SJSA1 (cell line): ENCODE measurements around the gene FGF14. TPM values are rescaled to one million over a fixed set of nuclear protein-coding genes. Genes with fewer than 3 reads are reported as not detected.
"Not testable (repeated sequence)": the region's sequence is repeated elsewhere in the genome, so short reads cannot be mapped to it uniquely, and the experiment has no call there.

ENCODE experiments used
- DNase-seq, 2 experiments: peaks; one replicate each; pipeline ENCODE4 v3.0.0-alpha.2; 2015 to 2020; ENCODE audit warnings: low spot score in 2 of 2, low read depth in 1 of 2
- H3K27ac ChIP-seq: fragments of 250-450 bp; sonication (Bioruptor Pico); 2 replicates; pipeline ENCODE4 v1.5.1; 2020; ENCODE audit warnings: mild to moderate bottlenecking, moderate library complexity
- H3K27me3 ChIP-seq: fragments of 250-450 bp; sonication (Bioruptor Pico); replicated peaks from 2 replicates; pipeline ENCODE4 v1.5.1; 2020; ENCODE audit warnings: mild to moderate bottlenecking, moderate library complexity
- H3K36me3 ChIP-seq: fragments of 250-450 bp; sonication (Bioruptor Pico); 2 replicates; pipeline ENCODE4 v1.5.1; 2020; ENCODE audit warnings: mild to moderate bottlenecking
- H3K4me1 ChIP-seq: fragments of 250-450 bp; sonication (Bioruptor Pico); replicated peaks from 2 replicates; pipeline ENCODE4 v1.6.1; 2021; ENCODE audit warnings: mild to moderate bottlenecking
- H3K4me3 ChIP-seq: fragments of 250-450 bp; sonication (Bioruptor Pico); 2 replicates; pipeline ENCODE4 v1.5.1; 2020; ENCODE audit warnings: mild to moderate bottlenecking
- H3K9me3 ChIP-seq: fragments of 250-450 bp; sonication (Bioruptor Pico); replicated peaks from 2 replicates; pipeline ENCODE4 v1.5.1; 2020; ENCODE audit warnings: mild to moderate bottlenecking
- total RNA-seq: library from RNA; depleted of rRNA; stranded (reverse); fragments of >200 nt; shearing (Covaris generic); gene quantifications from 2 replicates; pipeline ENCODE4 v1.2.3, GENCODE V29; 2014

The FGF14 gene
- total RNA-seq, 1 experiment from 2014 or later: not detected

DNA sequence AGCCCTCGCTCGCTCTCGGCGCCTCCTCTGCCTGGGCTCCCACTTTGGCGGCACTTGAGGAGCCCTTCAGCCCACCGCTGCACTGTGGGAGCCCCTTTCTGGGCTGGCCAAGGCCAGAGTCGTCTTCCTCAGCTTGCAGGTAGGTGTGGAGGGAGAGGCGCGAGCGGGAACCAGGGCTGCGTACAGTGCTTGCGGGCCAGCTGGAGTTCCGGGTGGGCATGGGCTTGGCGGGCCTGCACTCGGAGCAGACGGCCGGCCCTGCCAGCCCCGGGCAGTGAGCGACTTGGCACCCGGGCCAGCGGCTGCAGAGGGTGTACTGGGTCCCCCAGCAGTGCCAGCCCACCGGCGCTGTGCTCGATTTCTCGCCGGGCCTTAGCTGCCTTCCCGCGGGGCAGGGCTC lies 333.5 kb downstream of the FGF14 start:
- not testable (repeated sequence) for DNase-seq, H3K4me1 ChIP-seq, H3K4me3 ChIP-seq, H3K9me3 ChIP-seq, H3K27me3 ChIP-seq, H3K27ac ChIP-seq, H3K36me3 ChIP-seq

DNA sequence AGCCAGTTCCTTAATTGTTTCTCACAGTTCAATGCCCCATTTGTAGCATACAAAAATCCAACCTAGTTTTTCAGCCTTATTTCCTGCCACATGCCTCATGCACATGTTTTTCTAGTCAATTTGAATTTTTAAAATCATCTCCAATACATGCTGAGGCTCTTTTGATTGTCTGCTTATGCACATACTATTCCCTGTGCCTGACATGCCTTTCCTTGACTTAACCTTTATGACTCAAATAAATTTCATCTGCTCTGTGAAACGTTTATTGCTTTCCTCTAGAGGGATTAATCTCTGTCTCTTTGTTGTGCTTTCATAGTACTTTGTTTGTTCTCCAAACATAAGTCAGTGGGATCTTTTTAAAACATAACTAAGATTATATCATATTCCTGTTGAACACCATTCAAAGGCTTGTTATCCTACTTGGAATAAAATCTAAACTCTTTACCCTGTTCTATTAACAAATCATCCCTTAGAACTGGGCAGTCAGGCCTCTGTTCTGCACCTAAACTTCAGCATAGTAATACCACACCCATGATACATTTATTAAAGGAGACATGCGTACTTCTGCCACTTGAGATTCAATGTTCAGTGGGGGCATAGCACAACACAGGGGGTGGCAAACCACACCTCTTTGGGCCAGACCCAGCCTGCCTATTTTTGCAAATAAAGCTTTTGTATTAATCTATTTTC lies 346.6 kb downstream of the FGF14 start:
- Histone ChIP-seq H3K36me3 (no peaks in the 10 kb centered on the region), H3K4me1 (no peaks in the 10 kb centered on the region), H3K27me3 (no peaks in the 10 kb centered on the region), H3K27ac (no peak overlapping the region), H3K9me3 (no peaks in the 10 kb centered on the region), H3K4me3 (no peak overlapping the region)
- no peak for DNase-seq

DNA sequence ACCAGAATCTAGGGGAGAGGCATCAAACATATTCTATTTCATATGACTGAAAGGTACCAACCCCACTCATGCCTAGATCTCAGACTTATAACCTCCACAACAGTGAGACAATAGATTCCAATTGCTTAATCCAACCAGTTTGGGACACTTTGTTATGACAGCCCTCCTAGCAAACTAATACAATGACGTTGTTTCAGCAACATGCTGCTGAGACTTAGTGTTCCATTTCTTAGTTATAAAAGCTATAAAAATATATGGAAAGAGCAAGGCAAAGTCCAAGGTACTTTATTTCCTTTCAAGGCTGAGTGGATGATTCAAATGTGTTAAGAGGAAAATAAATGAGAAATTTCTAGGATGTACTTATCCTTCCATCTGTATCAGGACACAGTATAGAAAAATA lies 352.0 kb downstream of the FGF14 start:
- H3K9me3 ChIP-seq: no peaks in the 10 kb centered on the region
- no peak overlapping the region for H3K27ac ChIP-seq
- H3K27me3 ChIP-seq: no peaks in the 10 kb centered on the region
- DNase-seq: no peak
- H3K4me3 ChIP-seq: no peak overlapping the region
- H3K36me3 ChIP-seq: no peaks in the 10 kb centered on the region
- H3K4me1 ChIP-seq: no peaks in the 10 kb centered on the region

DNA sequence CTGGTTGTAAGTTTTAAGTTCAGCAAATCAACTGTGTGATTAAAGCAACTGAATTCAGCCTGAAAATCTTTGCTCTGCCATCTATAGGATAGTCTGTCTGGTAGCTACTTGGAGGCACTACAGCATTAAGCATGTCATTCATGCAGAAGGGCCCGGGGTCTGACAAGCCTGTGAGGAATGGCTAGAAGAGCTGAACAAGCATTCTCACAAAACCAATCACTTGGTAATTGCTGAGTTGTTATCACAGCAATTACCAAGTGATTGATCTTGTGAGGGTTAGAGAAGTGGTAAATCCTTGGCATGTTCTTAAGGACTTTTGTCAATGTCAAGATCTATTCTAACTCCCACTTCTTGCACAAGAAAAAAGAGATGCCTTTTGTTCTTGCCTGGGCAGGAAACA lies 356.1 kb downstream of the FGF14 start:
- DNase-seq: no peak
- Histone ChIP-seq H3K9me3 (no peaks in the 10 kb centered on the region), H3K27me3 (no peaks in the 10 kb centered on the region), H3K27ac (no peak overlapping the region), H3K4me1 (no peaks in the 10 kb centered on the region), H3K36me3 (no peaks in the 10 kb centered on the region), H3K4me3 (no peak overlapping the region)

DNA sequence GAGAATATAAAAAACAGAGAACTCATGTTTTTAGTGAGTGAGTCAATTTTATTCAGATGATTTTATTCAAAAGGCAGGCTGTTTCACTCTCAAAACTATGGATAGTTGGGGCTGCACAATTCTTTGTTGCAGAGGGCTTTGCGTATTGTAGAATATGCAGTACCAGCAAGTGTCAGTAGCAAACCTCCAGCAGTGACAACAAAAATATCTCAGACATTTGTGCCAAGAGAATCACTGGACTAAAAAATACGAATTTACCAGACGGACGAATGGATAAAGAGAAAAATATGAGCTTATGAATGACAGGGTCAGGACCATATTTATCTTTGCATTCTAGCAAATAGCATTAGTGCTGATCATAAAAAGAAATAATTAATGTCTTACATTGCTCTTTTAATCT lies 359.1 kb downstream of the FGF14 start:
- no peak for DNase-seq
- H3K4me1 ChIP-seq: no peaks in the 10 kb centered on the region
- H3K4me3 ChIP-seq: no peak overlapping the region
- no peaks in the 10 kb centered on the region for H3K36me3 ChIP-seq
- H3K27me3 ChIP-seq: no peaks in the 10 kb centered on the region
- no peak overlapping the region for H3K27ac ChIP-seq
- H3K9me3 ChIP-seq: no peaks in the 10 kb centered on the region

DNA sequence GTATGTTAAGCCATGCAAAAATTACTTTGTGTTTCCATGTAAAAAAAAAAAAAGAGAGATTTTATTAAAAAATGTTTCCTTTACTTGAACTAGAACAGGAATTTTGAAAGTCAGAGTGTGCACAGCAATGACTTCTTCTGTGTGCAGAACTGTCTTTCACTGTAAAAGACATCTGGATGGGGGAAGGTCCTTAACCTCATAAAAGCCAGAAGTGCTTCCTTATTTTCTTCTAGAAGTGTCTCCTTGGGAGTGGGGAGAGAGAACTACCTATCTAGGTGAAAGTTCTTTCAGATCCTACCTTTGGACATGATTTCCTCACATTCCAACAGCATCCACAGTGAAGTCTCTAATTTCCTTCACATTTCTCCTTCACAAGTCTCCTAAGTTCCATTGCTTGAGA lies 360.3 kb downstream of the FGF14 start:
- Histone ChIP-seq H3K36me3 (no peaks in the 10 kb centered on the region), H3K4me1 (no peaks in the 10 kb centered on the region), H3K27ac (no peak overlapping the region), H3K4me3 (no peak overlapping the region), H3K9me3 (no peaks in the 10 kb centered on the region), H3K27me3 (no peaks in the 10 kb centered on the region)
- DNase-seq: no peak

DNA sequence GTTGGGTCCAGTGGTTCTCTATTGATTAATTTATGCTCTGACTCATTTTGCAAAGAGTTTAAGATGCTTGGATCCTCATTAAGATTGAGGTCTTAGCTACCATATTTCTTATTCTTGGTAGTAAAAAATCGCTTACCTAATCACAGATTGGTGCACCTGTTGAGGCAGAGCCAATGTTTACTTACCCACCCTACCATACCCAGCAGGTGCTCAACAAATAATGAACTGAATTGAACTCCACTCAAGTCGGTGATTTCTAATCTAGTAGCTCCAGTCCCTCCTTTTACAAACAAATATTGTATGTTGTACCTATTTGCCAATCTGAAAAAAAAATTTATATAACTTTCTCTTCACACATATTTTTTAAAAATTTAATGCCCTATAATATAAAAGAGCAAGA lies 361.0 kb downstream of the FGF14 start:
- Histone ChIP-seq H3K27ac (no peak overlapping the region), H3K36me3 (no peaks in the 10 kb centered on the region), H3K4me1 (no peaks in the 10 kb centered on the region), H3K9me3 (no peaks in the 10 kb centered on the region), H3K27me3 (no peaks in the 10 kb centered on the region), H3K4me3 (no peak overlapping the region)
- DNase-seq: no peak

DNA sequence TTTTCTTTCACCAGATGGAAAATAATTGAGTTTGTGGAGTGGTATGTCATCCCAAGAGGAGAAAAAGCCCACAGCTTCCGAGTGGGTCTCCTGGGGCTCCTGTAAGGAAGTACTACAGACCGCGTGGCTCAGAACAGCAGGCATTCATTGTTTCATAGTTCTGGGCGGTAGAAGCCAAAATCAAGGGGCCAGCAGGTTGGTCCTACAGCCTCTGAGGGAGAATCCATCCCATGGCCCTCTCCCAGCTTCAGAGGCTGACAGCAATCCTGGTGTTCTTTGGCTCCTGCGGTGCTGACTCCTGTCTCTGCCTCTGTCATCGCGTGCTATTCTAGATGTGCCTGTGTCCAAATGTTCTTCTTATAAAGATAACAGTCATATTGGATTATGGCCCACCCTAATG lies 362.6 kb downstream of the FGF14 start:
- H3K27ac ChIP-seq: no peak overlapping the region

DNA sequence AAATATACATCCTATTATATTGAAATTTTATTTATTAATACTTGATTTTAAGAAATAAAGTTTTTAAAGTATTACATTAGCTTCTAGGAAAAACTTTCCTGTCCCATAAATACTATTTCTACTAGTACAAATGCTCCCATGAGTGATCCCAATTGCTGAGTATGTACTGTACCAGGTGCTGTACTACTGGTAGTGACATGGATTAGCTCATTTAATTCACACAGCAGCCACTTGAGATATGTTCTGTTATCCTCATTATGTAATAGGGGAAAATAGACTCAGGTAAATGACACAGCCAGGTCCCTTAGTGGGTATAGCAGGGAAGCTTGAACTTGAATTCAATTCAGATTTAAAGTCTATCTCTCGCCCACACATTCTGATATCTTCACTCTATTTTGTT lies 363.1 kb downstream of the FGF14 start:
- Histone ChIP-seq H3K36me3 (no peaks in the 10 kb centered on the region), H3K4me1 (no peaks in the 10 kb centered on the region), H3K27ac (no peak overlapping the region), H3K27me3 (no peaks in the 10 kb centered on the region), H3K4me3 (no peak overlapping the region), H3K9me3 (no peaks in the 10 kb centered on the region)
- DNase-seq: no peak

More for the DNA sequence above, 362.6 kb downstream of the FGF14 start:
- Histone ChIP-seq H3K27me3 (no peaks in the 10 kb centered on the region), H3K4me1 (no peaks in the 10 kb centered on the region), H3K36me3 (no peaks in the 10 kb centered on the region), H3K9me3 (no peaks in the 10 kb centered on the region), H3K4me3 (no peak overlapping the region)
- DNase-seq: no peak

DNA sequence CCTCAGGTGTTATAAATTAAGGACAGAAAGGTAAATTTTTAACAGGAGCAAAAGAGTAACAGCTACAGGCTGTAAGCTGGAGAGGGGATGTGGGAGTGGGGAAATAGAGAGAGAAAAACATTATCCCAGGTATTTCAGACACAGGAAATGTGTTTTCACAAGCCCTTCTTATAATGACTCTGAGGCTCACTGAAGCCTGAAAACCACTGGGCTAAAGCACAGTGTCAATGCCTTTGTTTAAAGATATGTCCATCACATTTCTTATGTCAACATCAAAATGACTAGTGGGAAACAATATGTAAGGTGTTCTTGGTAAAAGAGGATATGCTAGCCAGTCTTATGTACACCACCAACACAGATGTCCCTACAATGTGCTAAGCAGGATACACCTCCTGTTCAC lies 365.9 kb downstream of the FGF14 start:
- H3K4me3 ChIP-seq: no peak overlapping the region
- H3K4me1 ChIP-seq: no peaks in the 10 kb centered on the region
- no peaks in the 10 kb centered on the region for H3K27me3 ChIP-seq
- H3K27ac ChIP-seq: no peak overlapping the region
- H3K9me3 ChIP-seq: no peaks in the 10 kb centered on the region
- DNase-seq: no peak
- H3K36me3 ChIP-seq: no peaks in the 10 kb centered on the region

DNA sequence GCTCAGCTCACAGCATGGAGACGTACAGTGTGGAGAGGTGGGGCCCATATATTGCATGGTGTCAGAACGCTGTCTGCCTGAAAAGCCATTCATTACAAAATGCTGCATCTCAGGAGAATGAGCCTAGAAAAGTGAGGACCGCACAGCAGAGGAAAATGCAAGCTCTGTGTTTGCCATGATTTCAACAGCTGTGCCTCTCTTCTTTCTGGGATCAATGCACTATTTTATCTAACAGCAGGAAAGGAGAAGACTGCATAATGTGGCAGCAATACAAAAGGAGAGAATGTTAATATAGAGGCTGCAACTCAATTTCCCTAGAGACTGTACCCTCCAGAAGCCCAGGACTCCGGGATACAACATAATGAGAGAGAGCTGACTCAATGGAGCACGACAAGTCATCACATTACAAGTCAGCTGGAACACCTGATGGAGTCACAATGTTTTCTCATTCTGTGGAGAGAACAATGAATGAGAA lies 368.0 kb downstream of the FGF14 start:
- Histone ChIP-seq H3K36me3 (no peaks in the 10 kb centered on the region), H3K4me1 (no peaks in the 10 kb centered on the region), H3K27me3 (no peaks in the 10 kb centered on the region), H3K27ac (no peak overlapping the region), H3K4me3 (no peak overlapping the region), H3K9me3 (no peaks in the 10 kb centered on the region)
- DNase-seq: no peak

DNA sequence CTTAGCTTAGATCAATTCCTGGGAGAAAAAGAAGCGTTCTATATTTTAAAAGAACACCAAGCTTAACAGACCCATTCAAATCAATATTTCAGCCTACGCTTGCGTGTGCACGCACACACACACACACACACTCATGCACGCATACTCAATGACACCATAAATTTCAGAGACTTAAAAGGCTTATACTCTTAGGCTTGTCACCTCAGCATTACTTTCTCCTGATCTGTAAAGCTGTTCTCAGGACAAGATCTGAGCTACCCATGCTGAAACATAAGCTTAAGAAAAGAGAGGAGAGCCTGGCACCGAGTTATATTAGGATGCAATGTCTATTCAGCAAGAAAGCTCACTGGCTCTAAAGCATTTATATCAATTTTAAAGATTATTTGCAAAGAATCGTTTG lies 368.5 kb downstream of the FGF14 start:
- no peaks in the 10 kb centered on the region for H3K27me3 ChIP-seq
- H3K4me1 ChIP-seq: no peaks in the 10 kb centered on the region
- no peaks in the 10 kb centered on the region for H3K36me3 ChIP-seq
- H3K27ac ChIP-seq: no peak overlapping the region
- H3K9me3 ChIP-seq: no peaks in the 10 kb centered on the region
- no peak for DNase-seq
- no peak overlapping the region for H3K4me3 ChIP-seq

DNA sequence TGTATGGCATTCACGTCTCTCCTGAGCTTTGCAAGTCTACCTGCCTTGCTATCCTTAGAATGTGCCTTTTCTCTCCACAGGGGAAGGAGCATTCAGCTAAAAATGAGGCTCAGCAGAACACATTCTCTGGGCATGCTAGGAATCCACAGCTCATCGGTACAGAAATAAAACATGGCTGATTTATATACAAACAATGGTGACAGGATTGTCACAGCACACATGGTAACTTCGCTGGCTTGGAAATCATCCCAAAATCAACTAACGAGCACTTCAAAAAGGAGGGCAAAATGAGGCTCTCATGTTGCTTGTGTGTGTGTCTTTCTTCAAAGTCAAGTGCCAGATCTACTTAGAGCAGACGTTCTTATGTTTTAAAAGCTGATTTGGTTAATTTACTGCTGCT lies 373.0 kb downstream of the FGF14 start:
- H3K4me3 ChIP-seq: no peak overlapping the region
- H3K4me1 ChIP-seq: no peaks in the 10 kb centered on the region
- H3K9me3 ChIP-seq: no peaks in the 10 kb centered on the region
- H3K36me3 ChIP-seq: no peaks in the 10 kb centered on the region
- DNase-seq: no peak
- H3K27ac ChIP-seq: no peak overlapping the region
- no peaks in the 10 kb centered on the region for H3K27me3 ChIP-seq

DNA sequence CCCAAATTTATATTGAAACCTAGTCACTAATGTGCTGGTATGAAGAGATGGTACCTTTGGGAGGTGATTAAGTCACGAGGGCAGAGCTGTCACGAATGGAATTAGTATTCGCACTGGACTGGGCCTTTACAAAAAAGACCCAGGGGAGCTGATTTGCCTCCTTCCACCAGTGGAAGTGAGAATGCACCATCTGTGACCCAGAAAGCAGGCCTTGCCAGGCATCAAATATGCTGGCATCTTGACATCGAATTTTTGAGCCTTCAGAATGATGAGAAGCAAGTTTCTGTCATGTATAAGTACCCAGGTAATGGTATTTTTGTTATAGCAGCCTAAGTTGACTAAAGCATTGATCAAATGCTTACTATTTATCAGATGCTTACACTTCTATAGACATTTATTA lies 373.6 kb downstream of the FGF14 start:
- H3K27me3 ChIP-seq: no peaks in the 10 kb centered on the region
- no peak overlapping the region for H3K4me3 ChIP-seq
- H3K36me3 ChIP-seq: no peaks in the 10 kb centered on the region
- H3K9me3 ChIP-seq: no peaks in the 10 kb centered on the region
- H3K4me1 ChIP-seq: no peaks in the 10 kb centered on the region
- H3K27ac ChIP-seq: no peak overlapping the region
- no peak for DNase-seq

DNA sequence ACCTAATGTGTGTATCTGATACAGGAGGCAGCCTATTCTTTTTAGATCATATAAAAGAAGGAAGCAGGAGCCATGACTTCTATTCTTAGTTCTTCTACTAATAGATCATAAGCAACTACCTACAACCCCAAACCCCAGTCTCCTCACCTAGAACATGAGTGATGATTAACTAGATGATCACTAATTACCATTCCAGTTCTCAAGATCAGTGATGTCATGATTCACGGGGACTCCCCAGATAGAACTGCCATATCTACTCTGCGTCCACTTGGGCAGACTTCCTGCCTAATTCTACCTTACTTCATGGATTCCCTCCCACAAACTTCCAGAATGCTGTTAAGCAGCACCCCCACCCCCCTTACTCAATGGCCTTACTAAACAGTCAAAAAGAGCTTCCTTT lies 380.1 kb downstream of the FGF14 start:
- no peak for DNase-seq
- Histone ChIP-seq H3K27me3 (no peaks in the 10 kb centered on the region), H3K4me1 (no peaks in the 10 kb centered on the region), H3K4me3 (no peak overlapping the region), H3K9me3 (no peaks in the 10 kb centered on the region), H3K36me3 (no peaks in the 10 kb centered on the region), H3K27ac (no peak overlapping the region)
